ENCODE data around the gene MCHR1.

GRCh38 chr22:40728731-40729189 is 49.5 kb downstream of the MCHR1 start:
- TF ChIP-seq CTCF (conservative IDR thresholded peaks at IDR 0.05) = no peak
- no peak for TF ChIP-seq EZH2 (IDR thresholded peaks at IDR 0.05; ENCODE audit: low read depth)

All from PC-9 (cell line).